Right lobe of liver (tissue), 6 donors: ENCODE data around the gene PCGF2. TPM values are rescaled to one million over a fixed set of nuclear protein-coding genes. Genes with fewer than 3 reads are reported as not detected.

ENCODE experiments used
- ATAC-seq, 4 donors: fragments of 200-7000 bp; cut with Tn5 transposase; one replicate each; pipeline ENCODE4 v1.9.1; 2020; ENCODE audit warnings: mild to moderate bottlenecking in 4 of 4, moderate library complexity in 4 of 4
- DNase-seq, 3 donors: peaks; one replicate each; pipeline ENCODE4 v3.0.0-alpha.2; 2020
- H3K27ac ChIP-seq, 3 donors: fragments of 200-600 bp; one replicate each; pipeline ENCODE4 v1.8.0; 2022
- H3K27me3 ChIP-seq, 2 donors: fragments of 200-600 bp; one replicate each; pipeline ENCODE4 v1.8.0; 2022
- H3K36me3 ChIP-seq, 4 donors: fragments of 200-600 bp; sonication (generic) in 1 of 4; one replicate each; pipeline versions ENCODE4 v1.5.1 to v1.8.0; 2017 to 2022; ENCODE audit warnings: control low read depth in 1 of 4
- H3K4me1 ChIP-seq, 4 donors: fragments of 200-600 bp; sonication (generic) in 1 of 4; one replicate each; pipeline versions ENCODE4 v1.5.1 to v1.8.0; 2017 to 2022; ENCODE audit warnings: control low read depth in 1 of 4
- H3K4me3 ChIP-seq, 3 donors: fragments of 200-600 bp; one replicate each; pipeline ENCODE4 v1.8.0; 2022
- H3K9me3 ChIP-seq, 4 donors: fragments of 200-600 bp; sonication (generic) in 1 of 4; one replicate each; pipeline versions ENCODE4 v1.5.1 to v1.8.0; 2017 to 2022; ENCODE audit warnings: control low read depth in 1 of 4
- CTCF ChIP-seq, 4 donors: fragments of 200-600 bp in 3 of 4; fragments of 450-650 bp in 1 of 4; IDR thresholded peaks; one replicate each; pipeline versions ENCODE4 v1.5.1 to v1.8.0; 2016 to 2022; ENCODE audit warnings: antibody characterized with exemption in 4 of 4, mild to moderate bottlenecking in 2 of 4
- POLR2A ChIP-seq: fragments of 450-650 bp; IDR thresholded peaks from one replicate; pipeline ENCODE4 v1.6.1; 2017; ENCODE audit warnings: antibody characterized with exemption, mild to moderate bottlenecking
- WGBS: methylation state at CpG from one replicate; pipeline ENCODE4 v1.1.6; 2018; ENCODE audit warnings: low coverage, low lambda C conversion rate; ENCODE audit not compliant: insufficient coverage; ENCODE audit errors: missing lambda C conversion rate; 5-methylcytosine and 5-hydroxymethylcytosine counted together
- intact Hi-C, 2 donors: fragments of 100-400 bp; cut with DNase I; formaldehyde crosslinking; loops; one replicate each; pipeline versions ENCODE4 v1.11.2 to v1.14.1; 2022
- total RNA-seq, 6 experiments: library from RNA; depleted of rRNA in 2 of 6; stranded (reverse); fragments of >200 nt in 2 of 6; fragmentation: NEBNext Ultra II Directional in 3 of 6; extraction: Animal tissue kit (Norgen Biotek cat#: 25700) in 3 of 6; gene quantifications; one replicate each; pipeline versions ENCODE4 v1.1.0 to v1.2.4, GENCODE V29; 2016 to 2023
- donor health status: DM: no; HTN: yes; CAD: no.
- donor health status: DM: no; HTN: no; CAD: no.
- donor health status: DM: no; HTN: no; CAD: no.
- donor health status: DM: no; HTN: yes; CAD: no.
- donor health status: DM: no; HTN: yes; CAD: no.

The PCGF2 gene
- total RNA-seq, 6 experiments from 2014 or later, result 1.7 to 8.0 (median 3.9) TPM

GRCh38 chr17:38746849-38747462 is 1.2 kb downstream of the PCGF2 start:
- Histone ChIP-seq H3K36me3 (no peaks in the 10 kb centered on the region), H3K27ac (peak overlapping the region in 2 of 3 donors; percentile 37 to 67), H3K27me3 (no peaks in the 10 kb centered on the region), H3K9me3 (no peaks in the 10 kb centered on the region), H3K4me3 (peak overlapping the region; percentile 46 to 59 (median 49)), H3K4me1 (peaks cover 0 to 47% (median 3%) of the 10 kb centered on the region in 4 donors)
- DNase-seq (no peak), ATAC-seq (no peak)
- WGBS, result 26% methylated on average over 7 of the region's 21 CpGs
- TF ChIP-seq POLR2A (no peak), CTCF (IDR thresholded peaks at IDR 0.05) (no peak)
- intact Hi-C loops, result no loop called here

DNA sequence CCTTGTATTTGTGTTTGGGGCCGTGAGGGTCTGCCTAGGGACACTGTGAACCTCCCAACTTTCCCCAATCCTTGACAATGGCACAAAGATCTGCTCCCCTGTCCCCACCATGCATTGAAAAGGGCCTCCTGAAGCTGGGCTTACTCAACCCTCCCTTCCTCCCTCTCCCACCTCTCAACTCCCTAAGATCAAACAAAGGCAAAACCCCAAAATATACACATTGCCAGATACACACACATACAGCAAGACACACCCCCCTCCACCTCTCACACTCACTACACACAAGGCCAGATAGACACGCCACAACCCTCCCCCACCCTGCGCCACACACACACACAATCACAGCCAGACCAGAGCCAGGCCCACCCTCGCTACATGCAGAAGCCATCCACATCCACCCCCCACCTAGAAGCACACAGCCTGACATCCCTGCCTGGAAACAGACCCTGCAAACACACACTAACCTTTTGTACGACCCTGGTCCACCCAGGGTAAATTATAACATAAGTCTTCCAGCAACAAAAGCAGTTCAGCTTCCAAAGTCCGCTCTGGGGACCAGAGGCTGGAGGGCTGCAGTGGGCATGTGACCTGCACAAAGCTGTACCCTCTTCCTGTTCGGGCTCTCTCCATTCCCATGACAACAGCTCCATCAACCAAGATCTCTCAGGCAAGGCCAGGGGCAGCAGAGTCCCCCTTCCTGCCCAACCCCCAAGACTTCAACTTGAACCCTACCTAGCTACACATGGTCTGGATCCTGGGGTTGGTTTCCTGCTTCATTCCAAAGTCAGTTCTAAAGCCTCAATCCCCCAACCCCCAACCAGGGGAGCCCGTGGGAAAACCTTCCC is 1.9 kb downstream of the PCGF2 start:
- Histone ChIP-seq H3K36me3 (no peaks in the 10 kb centered on the region), H3K27me3 (no peaks in the 10 kb centered on the region), H3K9me3 (no peaks in the 10 kb centered on the region), H3K4me3 (no peak overlapping the region), H3K4me1 (peaks cover 0 to 50% (median 3%) of the 10 kb centered on the region in 4 donors), H3K27ac (no peak overlapping the region)
- intact Hi-C loops, result no loop called here
- 56% methylated on average over 5 of the region's 8 CpGs for WGBS
- ATAC-seq (no peak), DNase-seq (peak in 1 of 3 donors; percentile 2)
- no peak for TF ChIP-seq POLR2A
- TF ChIP-seq CTCF (IDR thresholded peaks at IDR 0.05), result no peak

DNA sequence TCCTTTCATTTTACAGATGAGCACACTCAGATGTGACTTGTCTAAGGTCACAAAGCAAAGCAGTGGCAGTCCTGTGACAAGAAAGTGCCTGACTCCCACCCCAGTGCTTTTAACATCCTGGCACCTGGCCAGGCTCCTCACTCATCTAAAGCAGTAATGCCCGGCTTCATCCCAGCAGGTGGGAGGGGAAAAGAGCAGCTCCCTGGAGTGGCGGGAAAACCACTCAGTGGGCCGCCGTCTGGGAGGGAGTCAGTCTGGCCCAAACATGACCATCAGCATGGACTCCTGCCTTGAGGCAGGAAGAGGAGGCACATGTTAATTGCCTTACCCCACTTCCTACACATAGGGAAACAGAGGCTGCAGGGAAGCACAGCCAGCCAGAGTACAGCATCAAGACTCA is 2.6 kb downstream of the PCGF2 start:
- no peaks in the 10 kb centered on the region for H3K36me3 ChIP-seq
- peak in 1 of 3 donors; percentile 50 for DNase-seq
- intact Hi-C loops, result no loop called here
- peaks cover 0 to 44% (median 3%) of the 10 kb centered on the region in 4 donors for H3K4me1 ChIP-seq
- no CpG with 5 or more reads among the region's 4 CpGs for WGBS
- no peaks in the 10 kb centered on the region for H3K9me3 ChIP-seq
- TF ChIP-seq CTCF (IDR thresholded peaks at IDR 0.05) (no peak), POLR2A (no peak)
- H3K27me3 ChIP-seq, result no peaks in the 10 kb centered on the region
- no peak overlapping the region for H3K4me3 ChIP-seq
- no peak overlapping the region for H3K27ac ChIP-seq
- ATAC-seq, result no peak

GRCh38 chr17:38743556-38744171 is 4.5 kb downstream of the PCGF2 start:
- Histone ChIP-seq H3K27me3 (no peaks in the 10 kb centered on the region), H3K4me3 (no peak overlapping the region), H3K36me3 (no peaks in the 10 kb centered on the region), H3K9me3 (no peaks in the 10 kb centered on the region), H3K4me1 (peaks cover 0 to 27% (median 2%) of the 10 kb centered on the region in 4 donors), H3K27ac (no peak overlapping the region)
- TF ChIP-seq POLR2A (no peak), CTCF (IDR thresholded peaks at IDR 0.05) (no peak)
- no peak for ATAC-seq
- intact Hi-C loops, result no loop called here
- WGBS, result 76% methylated on average over 4 of the region's 4 CpGs
- peak in 1 of 3 donors; percentile 48 for DNase-seq
